Upper lobe of left lung (tissue), 4 donors: ENCODE measurements around the gene METTL26.

Experiments used
- EP300 ChIP-seq, 4 donors: sonication (generic); formaldehyde crosslinking; IDR thresholded peaks; one replicate each; pipeline ENCODE4 v1.5.1; 2017; ENCODE audit warnings: antibody characterized with exemption in 4 of 4, control low read depth in 2 of 4
- POLR2A ChIP-seq, 4 donors: fragments of 450-650 bp; IDR thresholded peaks; one replicate each; pipeline ENCODE4 v1.5.1; 2016 to 2017; ENCODE audit warnings: antibody characterized with exemption in 4 of 4, mild to moderate bottlenecking in 2 of 4
- POLR2AphosphoS5 ChIP-seq, 2 donors: sonication (generic); formaldehyde crosslinking; IDR thresholded peaks; one replicate each; pipeline ENCODE4 v1.5.1; 2017; ENCODE audit warnings: antibody characterized with exemption in 2 of 2
- TF ChIP-seq, protein P1 (sequence below), 6 experiments: fragments of 450-650 bp in 4 of 6; fragments of 200-600 bp in 2 of 6; sonication (generic) in 2 of 6; IDR thresholded peaks; one replicate each; pipeline ENCODE4 v1.5.1; 2016 to 2019; ENCODE audit warnings: antibody characterized with exemption in 6 of 6

DNA sequence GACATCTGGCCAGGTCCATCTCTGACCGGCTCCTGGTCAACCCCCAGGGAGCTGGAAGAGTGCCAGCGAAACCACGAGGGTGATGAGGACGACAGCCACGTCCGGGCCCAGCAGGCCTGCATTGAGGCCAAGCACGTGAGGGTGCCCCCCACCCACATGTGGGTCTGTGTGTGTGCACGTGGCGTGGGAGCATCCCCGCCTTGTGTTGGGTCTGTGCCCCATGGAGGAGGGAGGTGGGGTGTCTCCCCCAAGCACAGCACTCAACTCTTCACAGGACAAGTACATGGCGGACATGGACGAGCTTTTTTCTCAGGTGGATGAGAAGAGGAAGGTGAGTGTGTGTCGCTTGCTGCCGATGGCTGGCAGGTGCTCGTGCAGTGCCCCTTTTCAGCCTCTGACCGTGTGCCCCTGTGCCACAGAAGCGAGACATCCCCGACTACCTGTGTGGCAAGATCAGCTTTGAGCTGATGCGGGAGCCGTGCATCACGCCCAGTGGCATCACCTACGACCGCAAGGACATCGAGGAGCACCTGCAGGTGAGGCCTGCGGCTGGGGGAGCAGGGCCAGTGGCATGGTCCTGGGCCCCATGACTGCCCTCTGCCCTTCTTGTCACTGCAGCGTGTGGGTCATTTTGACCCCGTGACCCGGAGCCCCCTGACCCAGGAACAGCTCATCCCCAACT, 45.8 kb upstream of the METTL26 start:
- TF ChIP-seq POLR2AphosphoS5 (IDR thresholded peaks at IDR 0.05) (no peak), EP300 (IDR thresholded peaks at IDR 0.05) (no peak), POLR2A (IDR thresholded peaks at IDR 0.05) (no peak)
- TF ChIP-seq, protein P1, sequence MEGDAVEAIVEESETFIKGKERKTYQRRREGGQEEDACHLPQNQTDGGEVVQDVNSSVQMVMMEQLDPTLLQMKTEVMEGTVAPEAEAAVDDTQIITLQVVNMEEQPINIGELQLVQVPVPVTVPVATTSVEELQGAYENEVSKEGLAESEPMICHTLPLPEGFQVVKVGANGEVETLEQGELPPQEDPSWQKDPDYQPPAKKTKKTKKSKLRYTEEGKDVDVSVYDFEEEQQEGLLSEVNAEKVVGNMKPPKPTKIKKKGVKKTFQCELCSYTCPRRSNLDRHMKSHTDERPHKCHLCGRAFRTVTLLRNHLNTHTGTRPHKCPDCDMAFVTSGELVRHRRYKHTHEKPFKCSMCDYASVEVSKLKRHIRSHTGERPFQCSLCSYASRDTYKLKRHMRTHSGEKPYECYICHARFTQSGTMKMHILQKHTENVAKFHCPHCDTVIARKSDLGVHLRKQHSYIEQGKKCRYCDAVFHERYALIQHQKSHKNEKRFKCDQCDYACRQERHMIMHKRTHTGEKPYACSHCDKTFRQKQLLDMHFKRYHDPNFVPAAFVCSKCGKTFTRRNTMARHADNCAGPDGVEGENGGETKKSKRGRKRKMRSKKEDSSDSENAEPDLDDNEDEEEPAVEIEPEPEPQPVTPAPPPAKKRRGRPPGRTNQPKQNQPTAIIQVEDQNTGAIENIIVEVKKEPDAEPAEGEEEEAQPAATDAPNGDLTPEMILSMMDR (IDR thresholded peaks at IDR 0.05) = no peak
